ENCODE data around the gene MC2R. TPM values are rescaled to one million over a fixed set of nuclear protein-coding genes. Genes with fewer than 3 reads are reported as not detected.

MC2R gene
- not detected for polyA plus RNA-seq

GRCh38 chr18:13915391-13915790 lies at the start of gene MC2R:
MC2R (minus strand) TSS chr18:13915536; CDS start chr18:13885518, 30,018 bp downstream.
- Histone ChIP-seq H3K4me3 (ENCODE audit: low read depth in 1 of 2, low read length in 2 of 2) (no peak within 1 kb of the TSS), H3K9me3 (ENCODE audit: control insufficient read depth in 2 of 2, insufficient read depth in 1 of 2, low read depth in 1 of 2, low read length in 1 of 2) (no peaks in the 10 kb centered on the region), H3K36me3 (ENCODE audit: control insufficient read depth in 2 of 2, insufficient read depth in 2 of 2, low read length in 1 of 2) (no peaks in the 10 kb centered on the region), H3K4me1 (ENCODE audit: control insufficient read depth in 2 of 2, insufficient read depth in 2 of 2, low read length in 1 of 2) (no peaks in the 10 kb centered on the region), H3K27me3 (ENCODE audit: control insufficient read depth in 1 of 2, insufficient read depth in 2 of 2, low read length in 2 of 2) (no peaks in the 10 kb centered on the region), H3K27ac (ENCODE audit: low read depth in 2 of 2, low read length in 1 of 2) (no peak within 1 kb of the TSS)
- 69 to 77% methylated on average over 4 of the region's 4 CpGs for WGBS, 2 donors

DNA sequence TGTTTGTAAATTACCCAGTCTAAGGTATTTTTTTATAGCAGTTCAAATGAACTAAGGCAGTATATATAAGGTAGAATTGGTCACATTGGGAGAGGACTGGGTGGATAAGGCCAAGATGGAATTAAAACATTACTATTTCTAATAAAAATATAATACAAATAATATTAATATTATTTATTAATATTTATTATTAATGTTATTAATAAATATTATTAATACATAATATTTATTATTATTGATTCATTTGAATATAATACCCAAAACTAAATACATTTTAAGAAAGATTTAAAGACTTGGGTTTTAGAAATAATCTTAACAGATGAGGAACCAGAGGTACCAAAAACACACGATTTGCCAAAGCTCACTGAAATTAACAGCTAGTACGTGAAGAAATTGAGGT lies 30.5 kb upstream of the MC2R start:
- Histone ChIP-seq H3K4me1 (ENCODE audit: control insufficient read depth in 2 of 2, insufficient read depth in 2 of 2, low read length in 1 of 2) (no peaks in the 10 kb centered on the region), H3K27ac (ENCODE audit: low read depth in 2 of 2, low read length in 1 of 2) (no peak overlapping the region), H3K9me3 (ENCODE audit: control insufficient read depth in 2 of 2, insufficient read depth in 1 of 2, low read depth in 1 of 2, low read length in 1 of 2) (no peaks in the 10 kb centered on the region), H3K4me3 (ENCODE audit: low read depth in 1 of 2, low read length in 2 of 2) (no peak overlapping the region), H3K27me3 (ENCODE audit: control insufficient read depth in 1 of 2, insufficient read depth in 2 of 2, low read length in 2 of 2) (no peaks in the 10 kb centered on the region), H3K36me3 (ENCODE audit: control insufficient read depth in 2 of 2, insufficient read depth in 2 of 2, low read length in 1 of 2) (no peaks in the 10 kb centered on the region)
- WGBS, 2 donors, result 82 to 93% methylated on average over 2 of the region's 2 CpGs

GRCh38 chr18:13943338-13943737 lies 28.0 kb upstream of the MC2R start:
- H3K27ac ChIP-seq (ENCODE audit: low read depth in 2 of 2, low read length in 1 of 2), result no peak overlapping the region
- H3K4me1 ChIP-seq (ENCODE audit: control insufficient read depth in 2 of 2, insufficient read depth in 2 of 2, low read length in 1 of 2), result no peaks in the 10 kb centered on the region
- H3K36me3 ChIP-seq (ENCODE audit: control insufficient read depth in 2 of 2, insufficient read depth in 2 of 2, low read length in 1 of 2), result no peaks in the 10 kb centered on the region
- 63 to 64% methylated on average over 2 of the region's 2 CpGs for WGBS, 2 donors
- no peaks in the 10 kb centered on the region for H3K9me3 ChIP-seq (ENCODE audit: control insufficient read depth in 2 of 2, insufficient read depth in 1 of 2, low read depth in 1 of 2, low read length in 1 of 2)
- no peak overlapping the region for H3K4me3 ChIP-seq (ENCODE audit: low read depth in 1 of 2, low read length in 2 of 2)
- H3K27me3 ChIP-seq (ENCODE audit: control insufficient read depth in 1 of 2, insufficient read depth in 2 of 2, low read length in 2 of 2), result no peaks in the 10 kb centered on the region

DNA sequence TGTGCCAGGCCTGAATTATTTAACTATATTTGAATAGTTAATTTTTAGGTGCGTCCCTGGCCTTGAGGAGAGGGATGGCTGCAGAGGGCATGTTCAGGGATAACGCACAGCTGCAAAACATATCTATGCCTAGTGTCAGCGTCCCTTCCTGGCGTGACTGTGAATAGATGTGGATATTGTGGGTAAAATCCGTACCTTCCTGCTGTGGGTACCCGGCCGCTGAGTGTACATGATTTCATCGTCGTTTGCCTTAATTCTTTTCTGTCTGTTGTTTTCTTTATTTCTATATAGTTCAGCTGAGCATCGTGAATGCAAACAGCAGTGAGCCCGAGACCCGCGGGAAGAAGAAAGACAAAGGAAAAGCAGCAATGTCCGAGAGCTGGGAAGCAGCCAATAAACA lies 25.0 kb upstream of the MC2R start:
- H3K4me3 ChIP-seq (ENCODE audit: low read depth in 1 of 2, low read length in 2 of 2), result no peak overlapping the region
- H3K36me3 ChIP-seq (ENCODE audit: control insufficient read depth in 2 of 2, insufficient read depth in 2 of 2, low read length in 1 of 2), result no peaks in the 10 kb centered on the region
- no peak overlapping the region for H3K27ac ChIP-seq (ENCODE audit: low read depth in 2 of 2, low read length in 1 of 2)
- no peaks in the 10 kb centered on the region for H3K9me3 ChIP-seq (ENCODE audit: control insufficient read depth in 2 of 2, insufficient read depth in 1 of 2, low read depth in 1 of 2, low read length in 1 of 2)
- no peaks in the 10 kb centered on the region for H3K27me3 ChIP-seq (ENCODE audit: control insufficient read depth in 1 of 2, insufficient read depth in 2 of 2, low read length in 2 of 2)
- 80 to 81% methylated on average over 14 of the region's 14 CpGs for WGBS, 2 donors
- H3K4me1 ChIP-seq (ENCODE audit: control insufficient read depth in 2 of 2, insufficient read depth in 2 of 2, low read length in 1 of 2), result no peaks in the 10 kb centered on the region

DNA sequence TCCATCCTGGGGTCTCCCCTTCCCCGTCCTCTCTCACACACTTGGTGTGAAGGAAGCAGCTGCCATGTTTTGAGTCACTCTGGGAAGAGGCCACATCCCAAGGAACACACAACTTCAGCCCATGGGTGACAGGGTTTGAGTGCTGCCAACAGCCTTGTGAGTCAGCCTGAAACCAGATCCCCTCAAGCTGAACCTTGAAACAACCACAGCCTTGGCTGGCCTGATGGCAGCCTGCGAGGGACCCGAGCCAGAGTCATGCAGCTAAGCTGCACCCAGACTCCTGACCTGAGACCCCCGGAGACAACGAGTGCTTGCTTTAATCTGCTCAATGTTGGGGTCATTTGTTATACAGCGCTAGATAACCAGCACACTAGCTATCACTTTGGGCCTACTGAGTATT lies 19.3 kb upstream of the MC2R start:
- no peaks in the 10 kb centered on the region for H3K27me3 ChIP-seq (ENCODE audit: control insufficient read depth in 1 of 2, insufficient read depth in 2 of 2, low read length in 2 of 2)
- H3K27ac ChIP-seq (ENCODE audit: low read depth in 2 of 2, low read length in 1 of 2), result no peak overlapping the region
- WGBS, 2 donors, result 84 to 87% methylated on average over 6 of the region's 6 CpGs
- no peaks in the 10 kb centered on the region for H3K36me3 ChIP-seq (ENCODE audit: control insufficient read depth in 2 of 2, insufficient read depth in 2 of 2, low read length in 1 of 2)
- H3K9me3 ChIP-seq (ENCODE audit: control insufficient read depth in 2 of 2, insufficient read depth in 1 of 2, low read depth in 1 of 2, low read length in 1 of 2), result peaks cover 0 to 8% of the 10 kb centered on the region in 2 donors
- H3K4me1 ChIP-seq (ENCODE audit: control insufficient read depth in 2 of 2, insufficient read depth in 2 of 2, low read length in 1 of 2), result no peaks in the 10 kb centered on the region
- H3K4me3 ChIP-seq (ENCODE audit: low read depth in 1 of 2, low read length in 2 of 2), result no peak overlapping the region

- peaks cover 0 to 10% of the 10 kb centered on the region in 2 donors for H3K9me3 ChIP-seq (ENCODE audit: control insufficient read depth in 2 of 2, insufficient read depth in 1 of 2, low read depth in 1 of 2, low read length in 1 of 2)
- H3K4me1 ChIP-seq (ENCODE audit: control insufficient read depth in 2 of 2, insufficient read depth in 2 of 2, low read length in 1 of 2), result no peaks in the 10 kb centered on the region
- H3K27ac ChIP-seq (ENCODE audit: low read depth in 2 of 2, low read length in 1 of 2), result no peak overlapping the region
- 76 to 87% methylated on average over 3 of the region's 3 CpGs for WGBS, 2 donors
- no peaks in the 10 kb centered on the region for H3K36me3 ChIP-seq (ENCODE audit: control insufficient read depth in 2 of 2, insufficient read depth in 2 of 2, low read length in 1 of 2)
- H3K4me3 ChIP-seq (ENCODE audit: low read depth in 1 of 2, low read length in 2 of 2), result no peak overlapping the region
- no peaks in the 10 kb centered on the region for H3K27me3 ChIP-seq (ENCODE audit: control insufficient read depth in 1 of 2, insufficient read depth in 2 of 2, low read length in 2 of 2)
Measured at GRCh38 chr18:13934058-13934457, 18.7 kb upstream of the MC2R start.

GRCh38 chr18:13932285-13933025 lies 17.1 kb upstream of the MC2R start:
- H3K36me3 ChIP-seq (ENCODE audit: control insufficient read depth in 2 of 2, insufficient read depth in 2 of 2, low read length in 1 of 2), result no peaks in the 10 kb centered on the region
- 67 to 71% methylated on average over 10 of the region's 10 CpGs for WGBS, 2 donors
- H3K27ac ChIP-seq (ENCODE audit: low read depth in 2 of 2, low read length in 1 of 2), result no peak overlapping the region
- peaks cover 0 to 10% of the 10 kb centered on the region in 2 donors for H3K9me3 ChIP-seq (ENCODE audit: control insufficient read depth in 2 of 2, insufficient read depth in 1 of 2, low read depth in 1 of 2, low read length in 1 of 2)
- H3K4me3 ChIP-seq (ENCODE audit: low read depth in 1 of 2, low read length in 2 of 2), result no peak overlapping the region
- no peaks in the 10 kb centered on the region for H3K27me3 ChIP-seq (ENCODE audit: control insufficient read depth in 1 of 2, insufficient read depth in 2 of 2, low read length in 2 of 2)
- no peaks in the 10 kb centered on the region for H3K4me1 ChIP-seq (ENCODE audit: control insufficient read depth in 2 of 2, insufficient read depth in 2 of 2, low read length in 1 of 2)

- H3K9me3 ChIP-seq (ENCODE audit: control insufficient read depth in 2 of 2, insufficient read depth in 1 of 2, low read depth in 1 of 2, low read length in 1 of 2), result peaks cover 0 to 10% of the 10 kb centered on the region in 2 donors
- H3K4me1 ChIP-seq (ENCODE audit: control insufficient read depth in 2 of 2, insufficient read depth in 2 of 2, low read length in 1 of 2), result no peaks in the 10 kb centered on the region
- no peaks in the 10 kb centered on the region for H3K27me3 ChIP-seq (ENCODE audit: control insufficient read depth in 1 of 2, insufficient read depth in 2 of 2, low read length in 2 of 2)
- H3K4me3 ChIP-seq (ENCODE audit: low read depth in 1 of 2, low read length in 2 of 2), result no peak overlapping the region
- H3K36me3 ChIP-seq (ENCODE audit: control insufficient read depth in 2 of 2, insufficient read depth in 2 of 2, low read length in 1 of 2), result no peaks in the 10 kb centered on the region
- 53 to 64% methylated on average over 2 of the region's 2 CpGs for WGBS, 2 donors
- no peak overlapping the region for H3K27ac ChIP-seq (ENCODE audit: low read depth in 2 of 2, low read length in 1 of 2)
Measured at GRCh38 chr18:13930964-13931363, 15.6 kb upstream of the MC2R start.

GRCh38 chr18:13923221-13923620 lies 7.9 kb upstream of the MC2R start:
- H3K36me3 ChIP-seq (ENCODE audit: control insufficient read depth in 2 of 2, insufficient read depth in 2 of 2, low read length in 1 of 2), result no peaks in the 10 kb centered on the region
- H3K27ac ChIP-seq (ENCODE audit: low read depth in 2 of 2, low read length in 1 of 2), result no peak overlapping the region
- H3K27me3 ChIP-seq (ENCODE audit: control insufficient read depth in 1 of 2, insufficient read depth in 2 of 2, low read length in 2 of 2), result no peaks in the 10 kb centered on the region
- 76 to 82% methylated on average over 3 of the region's 3 CpGs for WGBS, 2 donors
- H3K4me1 ChIP-seq (ENCODE audit: control insufficient read depth in 2 of 2, insufficient read depth in 2 of 2, low read length in 1 of 2), result no peaks in the 10 kb centered on the region
- H3K4me3 ChIP-seq (ENCODE audit: low read depth in 1 of 2, low read length in 2 of 2), result no peak overlapping the region
- H3K9me3 ChIP-seq (ENCODE audit: control insufficient read depth in 2 of 2, insufficient read depth in 1 of 2, low read depth in 1 of 2, low read length in 1 of 2), result no peaks in the 10 kb centered on the region

DNA sequence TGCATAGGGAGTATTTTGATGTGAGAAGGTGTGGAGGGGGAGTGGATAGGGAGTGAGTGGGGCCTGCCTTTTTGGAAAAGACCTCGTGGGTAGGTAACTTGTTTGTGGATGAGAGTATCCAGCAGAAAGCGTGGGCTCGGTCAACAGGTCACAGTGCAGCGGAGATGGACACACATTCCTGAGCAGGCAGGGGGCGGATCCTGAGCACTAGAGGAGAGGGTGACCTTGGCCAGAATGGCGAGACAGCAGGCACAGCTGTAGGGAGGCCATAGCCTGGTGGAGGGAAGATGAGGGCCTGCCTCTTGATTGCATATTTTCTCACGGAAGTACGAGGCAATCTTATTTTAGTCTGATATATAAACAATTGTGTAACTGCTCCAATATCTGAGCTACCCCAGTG lies 3.6 kb upstream of the MC2R start:
- Histone ChIP-seq H3K4me3 (ENCODE audit: low read depth in 1 of 2, low read length in 2 of 2) (no peak overlapping the region), H3K36me3 (ENCODE audit: control insufficient read depth in 2 of 2, insufficient read depth in 2 of 2, low read length in 1 of 2) (no peaks in the 10 kb centered on the region), H3K27ac (ENCODE audit: low read depth in 2 of 2, low read length in 1 of 2) (no peak overlapping the region), H3K9me3 (ENCODE audit: control insufficient read depth in 2 of 2, insufficient read depth in 1 of 2, low read depth in 1 of 2, low read length in 1 of 2) (no peaks in the 10 kb centered on the region), H3K4me1 (ENCODE audit: control insufficient read depth in 2 of 2, insufficient read depth in 2 of 2, low read length in 1 of 2) (no peaks in the 10 kb centered on the region), H3K27me3 (ENCODE audit: control insufficient read depth in 1 of 2, insufficient read depth in 2 of 2, low read length in 2 of 2) (no peaks in the 10 kb centered on the region)
- WGBS, 2 donors, result 69 to 78% methylated on average over 8 of the region's 8 CpGs
